Thoracic aorta (tissue), 2 donors: Measurements from ENCODE around the gene SIL1. TPM values are rescaled to one million over a fixed set of nuclear protein-coding genes. Genes with fewer than 3 reads are reported as not detected.
A peak's percentile ranks its signal among the peaks of the same experiment; 100 is the strongest.
"Not testable (repeated sequence)": the region's sequence is repeated elsewhere in the genome, so short reads cannot be mapped to it uniquely, and the experiment has no call there.

Experiments used
- ATAC-seq: fragments of 150-250 bp; one replicate; pipeline ENCODE4 v1.8.0; 2017; ENCODE audit warnings: low read depth; ENCODE audit not compliant: insufficient number of reproducible peaks, low FRiP score
- DNase-seq: peaks from one replicate; pipeline ENCODE4 v3.0.0-alpha.2; 2020; ENCODE audit warnings: low spot score
- H3K27ac ChIP-seq, 2 donors: fragments of 200-600 bp; sonication (generic); 1 replicate in 1 of 2; 2 replicates in 1 of 2; pipeline ENCODE4 v1.5.1; 2016; ENCODE audit warnings: mild to moderate bottlenecking in 2 of 2, moderate library complexity in 2 of 2
- H3K27me3 ChIP-seq: fragments of 200-600 bp; sonication (generic); replicated peaks from 2 replicates; pipeline ENCODE4 v1.6.0; 2016; ENCODE audit warnings: mild to moderate bottlenecking; ENCODE audit not compliant: insufficient read depth
- H3K36me3 ChIP-seq: fragments of 200-600 bp; sonication (generic); one replicate; pipeline ENCODE4 v1.5.1; 2016
- H3K4me1 ChIP-seq, 2 donors: fragments of 200-600 bp; sonication (generic); 1 replicate in 1 of 2; 2 replicates in 1 of 2; pipeline versions ENCODE4 v1.5.1 to v1.6.0; 2016; ENCODE audit warnings: low read depth in 2 of 2, mild to moderate bottlenecking in 1 of 2; ENCODE audit not compliant: control insufficient read depth in 1 of 2
- H3K4me3 ChIP-seq: fragments of 200-600 bp; sonication (generic); 2 replicates; pipeline ENCODE4 v1.5.1; 2016; ENCODE audit warnings: mild to moderate bottlenecking
- H3K9me3 ChIP-seq: fragments of 200-600 bp; sonication (generic); 2 replicates; pipeline ENCODE4 v1.5.1; 2016
- total RNA-seq, 2 donors: library from RNA; depleted of rRNA; stranded (reverse); fragments of >200 nt; gene quantifications; one replicate each; pipeline versions ENCODE4 v1.1.0 to v1.2.3, GENCODE V29; 2016
- TF ChIP-seq, protein P1 (sequence below): fragments of 200-600 bp; sonication (generic); IDR thresholded peaks from one replicate; pipeline ENCODE4 v1.5.1; 2019; ENCODE audit warnings: antibody characterized with exemption

Gene SIL1
- total RNA-seq, 2 donors from 2014 or later: 33.1 to 41.2 TPM

DNA sequence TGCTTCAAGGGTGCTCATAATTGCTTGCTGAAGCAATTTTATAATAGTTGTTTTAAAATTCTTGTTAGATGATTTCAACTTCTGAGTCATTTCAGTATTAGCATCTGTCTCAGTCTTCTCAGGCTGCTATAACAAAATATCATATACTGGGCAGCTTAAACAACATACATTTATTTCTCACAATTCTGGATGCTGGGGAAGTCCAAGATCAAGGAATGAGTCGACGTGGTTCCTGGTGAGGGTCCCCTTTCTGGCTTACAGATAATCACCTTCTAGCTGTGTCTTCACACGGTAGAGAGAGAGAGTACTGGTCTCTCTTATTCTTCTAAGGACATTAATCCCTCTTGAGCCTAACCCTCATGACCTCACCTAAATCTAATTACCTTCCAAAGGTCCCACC lies 160.4 kb downstream of the SIL1 start:
- H3K27me3 ChIP-seq: no peaks in the 10 kb centered on the region
- no peak overlapping the region for H3K27ac ChIP-seq
- H3K4me1 ChIP-seq: no peaks in the 10 kb centered on the region
- no peaks in the 10 kb centered on the region for H3K9me3 ChIP-seq
- no peak for DNase-seq
- no peaks in the 10 kb centered on the region for H3K36me3 ChIP-seq
- no peak for ATAC-seq
- TF ChIP-seq, protein P1, sequence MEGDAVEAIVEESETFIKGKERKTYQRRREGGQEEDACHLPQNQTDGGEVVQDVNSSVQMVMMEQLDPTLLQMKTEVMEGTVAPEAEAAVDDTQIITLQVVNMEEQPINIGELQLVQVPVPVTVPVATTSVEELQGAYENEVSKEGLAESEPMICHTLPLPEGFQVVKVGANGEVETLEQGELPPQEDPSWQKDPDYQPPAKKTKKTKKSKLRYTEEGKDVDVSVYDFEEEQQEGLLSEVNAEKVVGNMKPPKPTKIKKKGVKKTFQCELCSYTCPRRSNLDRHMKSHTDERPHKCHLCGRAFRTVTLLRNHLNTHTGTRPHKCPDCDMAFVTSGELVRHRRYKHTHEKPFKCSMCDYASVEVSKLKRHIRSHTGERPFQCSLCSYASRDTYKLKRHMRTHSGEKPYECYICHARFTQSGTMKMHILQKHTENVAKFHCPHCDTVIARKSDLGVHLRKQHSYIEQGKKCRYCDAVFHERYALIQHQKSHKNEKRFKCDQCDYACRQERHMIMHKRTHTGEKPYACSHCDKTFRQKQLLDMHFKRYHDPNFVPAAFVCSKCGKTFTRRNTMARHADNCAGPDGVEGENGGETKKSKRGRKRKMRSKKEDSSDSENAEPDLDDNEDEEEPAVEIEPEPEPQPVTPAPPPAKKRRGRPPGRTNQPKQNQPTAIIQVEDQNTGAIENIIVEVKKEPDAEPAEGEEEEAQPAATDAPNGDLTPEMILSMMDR: no peak
- no peak overlapping the region for H3K4me3 ChIP-seq

- not testable (repeated sequence) for H3K27me3 ChIP-seq, H3K4me3 ChIP-seq, H3K27ac ChIP-seq, ATAC-seq, H3K9me3 ChIP-seq, H3K4me1 ChIP-seq, H3K36me3 ChIP-seq, DNase-seq
Observed at GRCh38 chr5:139036332-139036731, 161.8 kb downstream of the SIL1 start.

DNA sequence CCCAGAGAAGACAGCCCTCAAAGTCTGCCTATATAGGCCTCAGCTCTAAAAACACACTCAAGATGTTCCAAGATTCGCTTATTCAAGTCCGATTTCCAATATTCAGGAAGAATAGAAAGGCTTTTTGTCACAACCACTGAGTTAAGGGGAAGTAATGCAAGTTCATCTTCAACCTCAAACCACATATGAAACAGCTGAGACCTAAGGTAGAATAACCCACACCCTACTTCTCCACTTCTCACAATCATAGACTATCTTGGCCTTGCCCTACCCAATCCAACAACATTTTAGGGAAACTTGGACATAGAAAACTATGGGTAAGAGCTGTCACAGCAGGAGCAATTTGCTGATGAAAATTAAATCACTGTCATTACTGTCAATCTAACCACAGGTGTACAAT lies 171.0 kb downstream of the SIL1 start:
- DNase-seq (no peak), ATAC-seq (no peak)
- H3K4me1 ChIP-seq: peaks cover 26 to 42% of the 10 kb centered on the region in 2 donors
- H3K27me3 ChIP-seq: no peaks in the 10 kb centered on the region
- peak overlapping the region; percentile 46 to 67 for H3K27ac ChIP-seq
- TF ChIP-seq, protein P1: no peak
- no peaks in the 10 kb centered on the region for H3K9me3 ChIP-seq
- H3K4me3 ChIP-seq: no peak overlapping the region
- H3K36me3 ChIP-seq: no peaks in the 10 kb centered on the region

DNA sequence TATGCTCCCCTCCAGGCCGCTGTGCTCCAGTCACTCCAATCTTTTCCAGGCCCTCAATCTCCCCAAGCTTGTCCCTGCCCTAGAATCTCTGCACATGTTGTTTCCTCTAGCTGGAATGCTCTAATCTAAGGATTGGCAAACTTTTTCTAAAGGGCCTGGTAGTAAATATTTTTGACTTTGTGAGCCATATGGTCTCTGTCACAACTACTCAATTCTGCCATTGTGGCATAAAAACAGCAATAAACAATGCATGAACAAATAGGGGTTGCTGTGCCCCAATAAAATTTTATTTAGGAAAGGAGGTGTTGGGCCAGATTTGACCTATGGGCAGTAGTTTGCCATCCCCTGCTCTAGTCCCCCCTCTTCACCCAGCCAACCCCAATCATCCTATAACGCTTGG lies 172.5 kb downstream of the SIL1 start:
- DNase-seq: no peak
- TF ChIP-seq, protein P1: no peak
- Histone ChIP-seq H3K9me3 (no peaks in the 10 kb centered on the region), H3K4me1 (peaks cover 27 to 56% of the 10 kb centered on the region in 2 donors), H3K36me3 (no peaks in the 10 kb centered on the region), H3K27me3 (no peaks in the 10 kb centered on the region), H3K4me3 (no peak overlapping the region), H3K27ac (no peak overlapping the region)
- ATAC-seq: no peak

DNA sequence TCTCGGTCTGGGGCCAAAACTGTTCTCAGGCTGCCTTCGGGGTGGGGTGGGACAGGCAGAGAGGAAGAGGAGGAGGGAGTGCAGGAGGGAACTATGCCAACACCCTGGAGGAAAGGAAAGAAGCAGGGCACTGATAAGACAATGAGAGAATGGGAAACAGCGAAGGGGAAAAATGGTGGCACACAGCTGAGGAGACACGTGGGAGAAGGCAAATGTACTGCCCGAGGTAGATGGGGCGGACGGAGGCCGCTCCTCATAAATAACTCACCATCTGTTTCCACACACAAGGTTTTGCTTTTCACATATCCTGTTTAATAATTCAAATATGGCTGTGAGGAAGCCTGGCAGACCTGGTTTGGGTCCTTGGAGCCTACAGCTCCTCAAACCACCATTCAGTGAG lies 174.9 kb downstream of the SIL1 start:
- Histone ChIP-seq H3K27me3 (no peaks in the 10 kb centered on the region), H3K4me3 (no peak overlapping the region), H3K4me1 (peaks cover 30 to 69% of the 10 kb centered on the region in 2 donors), H3K36me3 (no peaks in the 10 kb centered on the region), H3K27ac (peak overlapping the region; percentile 71 to 86), H3K9me3 (no peaks in the 10 kb centered on the region)
- TF ChIP-seq, protein P1: no peak
- ATAC-seq: no peak
- no peak for DNase-seq

- peaks cover 26 to 62% of the 10 kb centered on the region in 2 donors for H3K4me1 ChIP-seq
- H3K9me3 ChIP-seq: no peaks in the 10 kb centered on the region
- peak overlapping the region; percentile 71 to 86 for H3K27ac ChIP-seq
- no peak overlapping the region for H3K4me3 ChIP-seq
- DNase-seq (peak; percentile 45), ATAC-seq (peak; percentile 78)
- TF ChIP-seq, protein P1: no peak
- no peaks in the 10 kb centered on the region for H3K36me3 ChIP-seq
- no peaks in the 10 kb centered on the region for H3K27me3 ChIP-seq
Observed at GRCh38 chr5:139022528-139022927, 175.6 kb downstream of the SIL1 start.
